Astrocyte (in vitro differentiated cells and primary cell): ENCODE data around the gene SOCS2. TPM values are rescaled to one million over a fixed set of nuclear protein-coding genes. Genes with fewer than 3 reads are reported as not detected.

ENCODE experiments used
- DNase-seq: peaks from one replicate; pipeline ENCODE4 v3.0.0-alpha.2; 2010; ENCODE audit warnings: low read depth
- FAIRE-seq: peaks from 2 replicates; lab custom pipeline; 2011; peaks lifted over from hg19 to GRCh38; lab: Jason Lieb, UNC
- H2AFZ ChIP-seq: 2 replicates; pipeline ENCODE4 v1.6.0; 2012; ENCODE audit warnings: low read depth, low read length, inconsistent platforms
- H3K27ac ChIP-seq: 2 replicates; pipeline ENCODE4 v1.5.1; 2011; ENCODE audit warnings: low read depth, low read length, inconsistent platforms
- H3K27me3 ChIP-seq: 2 replicates; pipeline ENCODE4 v1.6.0; 2011; ENCODE audit warnings: low read length, inconsistent platforms; ENCODE audit not compliant: insufficient read depth
- H3K36me3 ChIP-seq: 2 replicates; pipeline ENCODE4 v1.5.1; 2011; ENCODE audit warnings: low read length, inconsistent platforms; ENCODE audit not compliant: insufficient read depth
- H3K4me1 ChIP-seq: 2 replicates; pipeline ENCODE4 v1.5.1; 2011; ENCODE audit warnings: low read length, inconsistent platforms; ENCODE audit not compliant: insufficient read depth
- H3K4me2 ChIP-seq: 2 replicates; pipeline ENCODE4 v1.6.0; 2012; ENCODE audit warnings: low read length, inconsistent platforms
- H3K4me3 ChIP-seq: 2 replicates; pipeline ENCODE4 v1.5.1; 2011; ENCODE audit warnings: low read depth, mild to moderate bottlenecking, low read length, inconsistent platforms; ENCODE audit not compliant: insufficient read depth
- H3K79me2 ChIP-seq: 2 replicates; pipeline ENCODE4 v1.6.0; 2012; ENCODE audit warnings: mild to moderate bottlenecking, low read length, inconsistent platforms; ENCODE audit not compliant: insufficient read depth
- H3K9ac ChIP-seq: 2 replicates; pipeline ENCODE4 v1.6.0; 2012; ENCODE audit warnings: mild to moderate bottlenecking, low read length, inconsistent platforms
- H3K9me3 ChIP-seq: 2 replicates; pipeline ENCODE4 v1.5.1; 2012; ENCODE audit warnings: low read depth, mild to moderate bottlenecking, low read length, inconsistent platforms; ENCODE audit not compliant: insufficient read depth
- H4K20me1 ChIP-seq: 2 replicates; pipeline ENCODE4 v1.6.0; 2012; ENCODE audit warnings: low read length, inconsistent platforms; ENCODE audit not compliant: insufficient read depth
- H3K27ac Mint-ChIP-seq: one replicate; pipeline ENCODE4 v1.8.0; 2021; ENCODE audit warnings: mild to moderate bottlenecking, mixed read lengths; ENCODE audit not compliant: unreplicated experiment
- H3K27me3 Mint-ChIP-seq: one replicate; pipeline ENCODE4 v1.8.0; 2021; ENCODE audit warnings: low read depth, mixed read lengths; ENCODE audit not compliant: unreplicated experiment
- H3K36me3 Mint-ChIP-seq: one replicate; pipeline ENCODE4 v1.8.0; 2021; ENCODE audit warnings: low read depth, mixed read lengths; ENCODE audit not compliant: unreplicated experiment
- H3K4me1 Mint-ChIP-seq: one replicate; pipeline ENCODE4 v1.8.0; 2021; ENCODE audit warnings: low read depth, mixed read lengths; ENCODE audit not compliant: unreplicated experiment
- H3K4me3 Mint-ChIP-seq: one replicate; pipeline ENCODE4 v1.8.0; 2021; ENCODE audit warnings: mild to moderate bottlenecking, moderate library complexity, mixed read lengths; ENCODE audit not compliant: unreplicated experiment
- H3K9me3 Mint-ChIP-seq: one replicate; pipeline ENCODE4 v1.8.0; 2021; ENCODE audit warnings: mild to moderate bottlenecking, mixed read lengths; ENCODE audit not compliant: unreplicated experiment
- CTCF ChIP-seq: IDR thresholded peaks from 2 replicates; pipeline ENCODE4 v1.5.1; 2011; ENCODE audit warnings: low read depth, mild to moderate bottlenecking, inconsistent platforms, low read length, moderate library complexity; ENCODE audit not compliant: insufficient read depth
- EZH2 ChIP-seq: IDR thresholded peaks from 2 replicates; pipeline ENCODE4 v1.6.1; 2012; ENCODE audit warnings: mild to moderate bottlenecking, low read length, inconsistent platforms; ENCODE audit not compliant: insufficient read depth
- total RNA-seq: library from RNA; stranded (reverse); gene quantifications from 2 replicates; pipeline ENCODE4 v1.2.1, GENCODE V29; 2021

The SOCS2 gene
- total RNA-seq, 1 donor from 2014 or later = 6.4 TPM

GRCh38 chr12:93595351-93595750 lies 22.9 kb downstream of the SOCS2 start:
- Histone ChIP-seq H3K4me3 (no peak overlapping the region), H2AFZ (no peak overlapping the region), H3K4me1 (no peaks in the 10 kb centered on the region), H3K27me3 (no peaks in the 10 kb centered on the region), H3K9ac (no peak overlapping the region), H3K27ac (no peak overlapping the region), H3K4me2 (no peak overlapping the region), H3K36me3 (no peaks in the 10 kb centered on the region), H3K9me3 (no peaks in the 10 kb centered on the region), H3K79me2 (no peaks in the 10 kb centered on the region), H4K20me1 (no peaks in the 10 kb centered on the region)
- Mint-ChIP-seq H3K4me1 (peaks cover 2% of the 10 kb centered on the region), H3K9me3 (no peaks in the 10 kb centered on the region), H3K27me3 (no peaks in the 10 kb centered on the region), H3K27ac (no peak overlapping the region), H3K36me3 (no peaks in the 10 kb centered on the region), H3K4me3 (no peak overlapping the region)
- TF ChIP-seq EZH2 (no peak), CTCF (no peak)
- FAIRE-seq = no peak
- no peak for DNase-seq

GRCh38 chr12:93597608-93598007 lies 25.1 kb downstream of the SOCS2 start:
- Mint-ChIP-seq H3K4me3 (no peak overlapping the region), H3K27ac (no peak overlapping the region), H3K36me3 (no peaks in the 10 kb centered on the region), H3K9me3 (no peaks in the 10 kb centered on the region), H3K4me1 (no peaks in the 10 kb centered on the region), H3K27me3 (no peaks in the 10 kb centered on the region)
- no peak overlapping the region for H3K4me2 ChIP-seq
- H4K20me1 ChIP-seq = no peaks in the 10 kb centered on the region
- no peaks in the 10 kb centered on the region for H3K4me1 ChIP-seq
- no peak overlapping the region for H3K27ac ChIP-seq
- H3K4me3 ChIP-seq = no peak overlapping the region
- FAIRE-seq = no peak
- H3K9me3 ChIP-seq = no peaks in the 10 kb centered on the region
- no peaks in the 10 kb centered on the region for H3K27me3 ChIP-seq
- TF ChIP-seq CTCF (no peak), EZH2 (no peak)
- no peaks in the 10 kb centered on the region for H3K79me2 ChIP-seq
- DNase-seq = no peak
- no peak overlapping the region for H3K9ac ChIP-seq
- H3K36me3 ChIP-seq = no peaks in the 10 kb centered on the region
- H2AFZ ChIP-seq = no peak overlapping the region

GRCh38 chr12:93599192-93599591 lies 26.7 kb downstream of the SOCS2 start:
- no peaks in the 10 kb centered on the region for H3K9me3 ChIP-seq
- H3K4me1 Mint-ChIP-seq = no peaks in the 10 kb centered on the region
- FAIRE-seq (no peak), DNase-seq (no peak)
- no peaks in the 10 kb centered on the region for H3K36me3 ChIP-seq
- no peaks in the 10 kb centered on the region for H3K27me3 Mint-ChIP-seq
- H3K27ac Mint-ChIP-seq = no peak overlapping the region
- H3K4me3 Mint-ChIP-seq = no peak overlapping the region
- no peaks in the 10 kb centered on the region for H3K4me1 ChIP-seq
- no peak overlapping the region for H3K27ac ChIP-seq
- H3K4me3 ChIP-seq = no peak overlapping the region
- no peaks in the 10 kb centered on the region for H4K20me1 ChIP-seq
- H2AFZ ChIP-seq = no peak overlapping the region
- no peaks in the 10 kb centered on the region for H3K27me3 ChIP-seq
- no peak for TF ChIP-seq CTCF
- TF ChIP-seq EZH2 = no peak
- no peak overlapping the region for H3K4me2 ChIP-seq
- no peak overlapping the region for H3K9ac ChIP-seq
- no peaks in the 10 kb centered on the region for H3K9me3 Mint-ChIP-seq
- H3K79me2 ChIP-seq = no peaks in the 10 kb centered on the region
- no peaks in the 10 kb centered on the region for H3K36me3 Mint-ChIP-seq
